Measurements from ENCODE around the gene NLRP6.

GRCh38 chr11:290621-291231, 12.5 kb downstream of the NLRP6 start:
- TF ChIP-seq EP300 (IDR thresholded peaks at IDR 0.05; ENCODE audit: borderline replicate concordance in 1 of 2, low read depth in 1 of 2, low read length in 1 of 2) = no peak
- TF ChIP-seq, protein P1, sequence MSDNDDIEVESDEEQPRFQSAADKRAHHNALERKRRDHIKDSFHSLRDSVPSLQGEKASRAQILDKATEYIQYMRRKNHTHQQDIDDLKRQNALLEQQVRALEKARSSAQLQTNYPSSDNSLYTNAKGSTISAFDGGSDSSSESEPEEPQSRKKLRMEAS (IDR thresholded peaks at IDR 0.05; ENCODE audit: low read depth) = no peak
- no peak for TF ChIP-seq RFX5 (IDR thresholded peaks at IDR 0.05; ENCODE audit: low read length)
- TF ChIP-seq, protein P2, sequence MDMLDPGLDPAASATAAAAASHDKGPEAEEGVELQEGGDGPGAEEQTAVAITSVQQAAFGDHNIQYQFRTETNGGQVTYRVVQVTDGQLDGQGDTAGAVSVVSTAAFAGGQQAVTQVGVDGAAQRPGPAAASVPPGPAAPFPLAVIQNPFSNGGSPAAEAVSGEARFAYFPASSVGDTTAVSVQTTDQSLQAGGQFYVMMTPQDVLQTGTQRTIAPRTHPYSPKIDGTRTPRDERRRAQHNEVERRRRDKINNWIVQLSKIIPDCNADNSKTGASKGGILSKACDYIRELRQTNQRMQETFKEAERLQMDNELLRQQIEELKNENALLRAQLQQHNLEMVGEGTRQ (IDR thresholded peaks at IDR 0.05; ENCODE audit: borderline replicate concordance, low read depth, low read length) = no peak
- TF ChIP-seq, protein P3, sequence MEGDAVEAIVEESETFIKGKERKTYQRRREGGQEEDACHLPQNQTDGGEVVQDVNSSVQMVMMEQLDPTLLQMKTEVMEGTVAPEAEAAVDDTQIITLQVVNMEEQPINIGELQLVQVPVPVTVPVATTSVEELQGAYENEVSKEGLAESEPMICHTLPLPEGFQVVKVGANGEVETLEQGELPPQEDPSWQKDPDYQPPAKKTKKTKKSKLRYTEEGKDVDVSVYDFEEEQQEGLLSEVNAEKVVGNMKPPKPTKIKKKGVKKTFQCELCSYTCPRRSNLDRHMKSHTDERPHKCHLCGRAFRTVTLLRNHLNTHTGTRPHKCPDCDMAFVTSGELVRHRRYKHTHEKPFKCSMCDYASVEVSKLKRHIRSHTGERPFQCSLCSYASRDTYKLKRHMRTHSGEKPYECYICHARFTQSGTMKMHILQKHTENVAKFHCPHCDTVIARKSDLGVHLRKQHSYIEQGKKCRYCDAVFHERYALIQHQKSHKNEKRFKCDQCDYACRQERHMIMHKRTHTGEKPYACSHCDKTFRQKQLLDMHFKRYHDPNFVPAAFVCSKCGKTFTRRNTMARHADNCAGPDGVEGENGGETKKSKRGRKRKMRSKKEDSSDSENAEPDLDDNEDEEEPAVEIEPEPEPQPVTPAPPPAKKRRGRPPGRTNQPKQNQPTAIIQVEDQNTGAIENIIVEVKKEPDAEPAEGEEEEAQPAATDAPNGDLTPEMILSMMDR (IDR thresholded peaks at IDR 0.05) = no peak
- TF ChIP-seq TAF1 (IDR thresholded peaks at IDR 0.05; ENCODE audit: borderline replicate concordance, low read depth, low read length) = no peak
- no peak for TF ChIP-seq JUND (IDR thresholded peaks at IDR 0.05)

Measured in SK-N-SH (cell line).